RPMI7951 (cell line): Measurements from ENCODE around the gene NCAPD2. TPM values are rescaled to one million over a fixed set of nuclear protein-coding genes. Genes with fewer than 3 reads are reported as not detected.
A peak's percentile ranks its signal among the peaks of the same experiment; 100 is the strongest.
"Not testable (repeated sequence)": the region's sequence is repeated elsewhere in the genome, so short reads cannot be mapped to it uniquely, and the experiment has no call there.

Experiments
- DNase-seq: peaks from one replicate; pipeline ENCODE4 v3.0.0-alpha.2; 2012; ENCODE audit warnings: low read depth
- total RNA-seq: library from RNA; depleted of rRNA; stranded (reverse); fragments of >200 nt; shearing (Covaris generic); gene quantifications from 2 replicates; pipeline ENCODE4 v1.2.3, GENCODE V29; 2014

The NCAPD2 gene
- total RNA-seq, 1 experiment from 2014 or later: 106 TPM

- DNase-seq: not testable (repeated sequence)
Observed at GRCh38 chr12:6497291-6497690, 3.4 kb downstream of the NCAPD2 start.

GRCh38 chr12:6500466-6500865, 6.6 kb downstream of the NCAPD2 start:
- no peak for DNase-seq

GRCh38 chr12:6507102-6507998, 13.4 kb downstream of the NCAPD2 start:
- DNase-seq: no peak

GRCh38 chr12:6508087-6508486, 14.2 kb downstream of the NCAPD2 start:
- DNase-seq: no peak

GRCh38 chr12:6520186-6520585, 26.3 kb downstream of the NCAPD2 start:
- no peak for DNase-seq

GRCh38 chr12:6522193-6522592, 28.3 kb downstream of the NCAPD2 start:
- no peak for DNase-seq

GRCh38 chr12:6523708-6524107, 29.8 kb downstream of the NCAPD2 start:
- no peak for DNase-seq

- DNase-seq: no peak
Observed at GRCh38 chr12:6524648-6525047, 30.7 kb downstream of the NCAPD2 start.

- DNase-seq: no peak
Observed at GRCh38 chr12:6526201-6526600, 32.3 kb downstream of the NCAPD2 start.

GRCh38 chr12:6526766-6527525, 33.0 kb downstream of the NCAPD2 start:
- no peak for DNase-seq

GRCh38 chr12:6527711-6528110, 33.8 kb downstream of the NCAPD2 start:
- DNase-seq: no peak

- DNase-seq: no peak
Observed at GRCh38 chr12:6528539-6529235, 34.8 kb downstream of the NCAPD2 start.

GRCh38 chr12:6529291-6529737, 35.4 kb downstream of the NCAPD2 start:
- DNase-seq: no peak

- no peak for DNase-seq
Observed at GRCh38 chr12:6530576-6531260, 36.8 kb downstream of the NCAPD2 start.

- peak; percentile 99 for DNase-seq
Observed at GRCh38 chr12:6532051-6532926, 38.4 kb downstream of the NCAPD2 start.

- DNase-seq: peak; percentile 94
Observed at GRCh38 chr12:6532927-6533652, 39.2 kb downstream of the NCAPD2 start.

GRCh38 chr12:6533653-6533922, 39.7 kb downstream of the NCAPD2 start:
- DNase-seq: no peak

- DNase-seq: peak; percentile 97
Observed at GRCh38 chr12:6533923-6534694, 40.2 kb downstream of the NCAPD2 start, which contains the start of gene GAPDH. Gene GAPDH (plus strand): TSS chr12:6534517. CDS start chr12:6534833, 316 bp downstream.

GRCh38 chr12:6534695-6534944, 40.7 kb downstream of the NCAPD2 start:
- no peak for DNase-seq
